GM23338 (cell line): Measurements from ENCODE around the gene SOSTDC1. TPM values are rescaled to one million over a fixed set of nuclear protein-coding genes. Genes with fewer than 3 reads are reported as not detected.

Source experiments
- ATAC-seq: fragments of 200-7000 bp; cut with Tn5 transposase; 3 replicates; pipeline ENCODE4 v1.9.1; 2020
- DNase-seq: peaks from one replicate; pipeline ENCODE4 v3.0.0-alpha.2; 2015; ENCODE audit warnings: low spot score
- H2AFZ ChIP-seq: fragments of 200-600 bp; sonication (generic); 2 replicates; pipeline ENCODE4 v1.8.0; 2016; ENCODE audit warnings: antibody characterized with exemption, mild to moderate bottlenecking, moderate library complexity
- H3F3A ChIP-seq: fragments of 200-600 bp; sonication (generic); replicated peaks from 2 replicates; pipeline ENCODE4 v1.8.0; 2017; ENCODE audit warnings: antibody characterized with exemption, mixed run types, low read depth
- H3K27ac ChIP-seq: fragments of 200-600 bp; sonication (generic); 2 replicates; pipeline ENCODE4 v1.6.1; 2016; ENCODE audit warnings: low read depth
- H3K27me3 ChIP-seq: fragments of 200-600 bp; sonication (generic); 2 replicates; pipeline ENCODE4 v1.8.0; 2016; ENCODE audit warnings: mild to moderate bottlenecking, mixed run types, moderate library complexity; ENCODE audit not compliant: insufficient read depth
- H3K36me3 ChIP-seq: fragments of 200-600 bp; sonication (generic); 2 replicates; pipeline ENCODE4 v1.8.0; 2016; ENCODE audit warnings: mild to moderate bottlenecking; ENCODE audit not compliant: insufficient read depth
- H3K4me1 ChIP-seq: fragments of 200-600 bp; sonication (generic); 2 replicates; pipeline ENCODE4 v1.8.0; 2016; ENCODE audit warnings: mild to moderate bottlenecking, moderate library complexity; ENCODE audit not compliant: insufficient read depth
- H3K4me2 ChIP-seq: fragments of 200-600 bp; sonication (generic); 2 replicates; pipeline ENCODE4 v1.7.1; 2017; ENCODE audit warnings: mixed run types
- H3K4me3 ChIP-seq: fragments of 200-600 bp; sonication (generic); 2 replicates; pipeline ENCODE4 v1.6.1; 2016; ENCODE audit warnings: mixed run types
- H3K79me2 ChIP-seq: fragments of 200-600 bp; sonication (generic); replicated peaks from 2 replicates; pipeline ENCODE4 v1.8.0; 2017; ENCODE audit warnings: mild to moderate bottlenecking; ENCODE audit not compliant: insufficient read depth
- H3K9me2 ChIP-seq: fragments of 200-600 bp; sonication (generic); 2 replicates; pipeline ENCODE4 v1.8.0; 2017; ENCODE audit not compliant: insufficient read depth
- H4K20me1 ChIP-seq: fragments of 200-600 bp; sonication (generic); replicated peaks from 2 replicates; pipeline ENCODE4 v1.8.0; 2017; ENCODE audit warnings: mild to moderate bottlenecking; ENCODE audit not compliant: insufficient read depth
- H3K27ac Mint-ChIP-seq: 2 replicates; pipeline ENCODE4 v1.8.0; 2020; ENCODE audit warnings: inconsistent platforms, mild to moderate bottlenecking, moderate library complexity, mixed read lengths
- H3K27me3 Mint-ChIP-seq: 3 replicates; pipeline ENCODE4 v1.8.0; 2022; ENCODE audit warnings: low read depth, mild to moderate bottlenecking, moderate library complexity, mixed read lengths, inconsistent platforms; ENCODE audit not compliant: insufficient read depth, poor library complexity
- H3K36me3 Mint-ChIP-seq: 3 replicates; pipeline ENCODE4 v1.8.0; 2021; ENCODE audit warnings: low read depth, mild to moderate bottlenecking, inconsistent platforms, moderate library complexity, mixed read lengths
- H3K4me1 Mint-ChIP-seq: 3 replicates; pipeline ENCODE4 v1.8.0; 2020; ENCODE audit warnings: mild to moderate bottlenecking, inconsistent platforms, mixed read lengths
- H3K4me3 Mint-ChIP-seq: 3 replicates; pipeline ENCODE4 v1.8.0; 2021; ENCODE audit warnings: moderate library complexity, mild to moderate bottlenecking, inconsistent platforms, mixed read lengths
- H3K9me3 Mint-ChIP-seq: 3 replicates; pipeline ENCODE4 v1.8.0; 2020; ENCODE audit warnings: moderate library complexity, mild to moderate bottlenecking, inconsistent platforms, mixed read lengths
- CREB1 ChIP-seq: fragments of 250-450 bp; sonication (Bioruptor Pico); IDR thresholded peaks from 2 replicates; pipeline ENCODE4 v1.5.0; 2020; ENCODE audit warnings: low read depth, mild to moderate bottlenecking, moderate library complexity
- CTCF ChIP-seq, 2 experiments: fragments of 200-600 bp in 1 of 2; sonication (generic) in 1 of 2; conservative IDR thresholded peaks; 2 replicates each; pipeline versions ENCODE4 v1.5.1 to v1.6.1; 2016 to 2017; ENCODE audit warnings: antibody characterized with exemption in 2 of 2, low read depth in 2 of 2, mild to moderate bottlenecking in 2 of 2, moderate library complexity in 1 of 2
- ETS1 ChIP-seq: IDR thresholded peaks from 2 replicates; pipeline ENCODE4 v1.6.1; 2016; ENCODE audit warnings: antibody characterized with exemption
- EZH2 ChIP-seq: fragments of 200-600 bp; sonication (generic); IDR thresholded peaks from one replicate; pipeline ENCODE4 v1.8.0; 2017; ENCODE audit warnings: antibody characterized with exemption, mild to moderate bottlenecking, low read depth; ENCODE audit not compliant: unreplicated experiment
- EZH2phosphoT487 ChIP-seq: fragments of 200-600 bp; sonication (generic); IDR thresholded peaks from one replicate; pipeline ENCODE4 v1.8.1; 2018; ENCODE audit warnings: antibody characterized with exemption; ENCODE audit not compliant: unreplicated experiment
- NANOG ChIP-seq: IDR thresholded peaks from 2 replicates; pipeline ENCODE4 v1.6.1; 2016; ENCODE audit warnings: antibody characterized with exemption, borderline replicate concordance
- POLR2AphosphoS5 ChIP-seq: IDR thresholded peaks from 2 replicates; pipeline ENCODE4 v1.6.1; 2016; ENCODE audit warnings: antibody characterized with exemption, low read depth
- polyA plus RNA-seq: library from polyadenylated mRNA; unstranded; fragments of >200 nt; fragmentation: Nextera tagmentation; extraction: Ambion mirVana; gene quantifications from 2 replicates; pipeline ENCODE4 v1.2.1, GENCODE V29; 2016
- total RNA-seq: library from RNA; depleted of rRNA; stranded (reverse); fragments of >200 nt; shearing (Covaris generic); gene quantifications from 2 replicates; pipeline ENCODE4 v1.2.3, GENCODE V29; 2014
- TF ChIP-seq, protein P1 (sequence below): fragments of 250-450 bp; sonication (Bioruptor Pico); IDR thresholded peaks from 2 replicates; pipeline ENCODE4 v1.5.0; 2020; ENCODE audit warnings: mild to moderate bottlenecking, moderate library complexity

The SOSTDC1 gene
- total and polyA plus RNA-seq, 2 experiments from 2014 or later = 0.76 to 1.0 TPM

- Histone ChIP-seq H3K27ac (no peak overlapping the region), H4K20me1 (no peaks in the 10 kb centered on the region), H3F3A (no peaks in the 10 kb centered on the region), H3K4me3 (no peak overlapping the region), H3K4me1 (no peaks in the 10 kb centered on the region), H2AFZ (no peak overlapping the region), H3K79me2 (no peaks in the 10 kb centered on the region), H3K9me2 (no peaks in the 10 kb centered on the region), H3K4me2 (no peak overlapping the region), H3K27me3 (no peaks in the 10 kb centered on the region), H3K36me3 (no peaks in the 10 kb centered on the region)
- no peaks in the 10 kb centered on the region; the same call in 2 of the 3 replicates for H3K4me1 Mint-ChIP-seq
- H3K27ac Mint-ChIP-seq = no peak overlapping the region
- H3K27me3 Mint-ChIP-seq = no peaks in the 10 kb centered on the region
- DNase-seq = no peak
- TF ChIP-seq CTCF (conservative IDR thresholded peaks at IDR 0.05; ENCODE audit: low read depth in 2 of 2) = 0 out of 4 replicates have a peak, but pooled peaks of 1 of the 2 experiments have one; percentile 13
- TF ChIP-seq EZH2phosphoT487 = no peak
- no peak for TF ChIP-seq ETS1
- no peak for TF ChIP-seq CREB1 (CRISPR knock-in tag)
- no peaks in the 10 kb centered on the region for H3K36me3 Mint-ChIP-seq
- H3K9me3 Mint-ChIP-seq = no peaks in the 10 kb centered on the region
- no peak overlapping the region for H3K4me3 Mint-ChIP-seq
- ATAC-seq = no peak
These were observed 6.4 kb upstream of the SOSTDC1 start for GRCh38 chr7:16471933-16472332.

- Mint-ChIP-seq H3K36me3 (no peaks in the 10 kb centered on the region), H3K27ac (peak overlapping the region; percentile 52; the same call in 1 of the 2 replicates), H3K9me3 (no peaks in the 10 kb centered on the region), H3K4me1 (peaks cover 36% of the 10 kb centered on the region), H3K4me3 (peak overlapping the region; percentile 25; the same call in 1 of the 3 replicates), H3K27me3 (no peaks in the 10 kb centered on the region)
- Histone ChIP-seq H3K36me3 (no peaks in the 10 kb centered on the region), H3K27me3 (no peaks in the 10 kb centered on the region), H4K20me1 (no peaks in the 10 kb centered on the region), H3K4me3 (no peak overlapping the region), H3F3A (no peaks in the 10 kb centered on the region), H2AFZ (no peak overlapping the region), H3K4me2 (peak overlapping the region; percentile 60; the same call in 1 of the 2 replicates), H3K79me2 (no peaks in the 10 kb centered on the region), H3K9me2 (no peaks in the 10 kb centered on the region), H3K4me1 (peaks cover 31% of the 10 kb centered on the region), H3K27ac (no peak overlapping the region)
- DNase-seq = no peak
- ATAC-seq = no peak
- no peak for TF ChIP-seq EZH2
- no peak for TF ChIP-seq EZH2phosphoT487
- no peak for TF ChIP-seq POLR2AphosphoS5
- TF ChIP-seq, protein P1, sequence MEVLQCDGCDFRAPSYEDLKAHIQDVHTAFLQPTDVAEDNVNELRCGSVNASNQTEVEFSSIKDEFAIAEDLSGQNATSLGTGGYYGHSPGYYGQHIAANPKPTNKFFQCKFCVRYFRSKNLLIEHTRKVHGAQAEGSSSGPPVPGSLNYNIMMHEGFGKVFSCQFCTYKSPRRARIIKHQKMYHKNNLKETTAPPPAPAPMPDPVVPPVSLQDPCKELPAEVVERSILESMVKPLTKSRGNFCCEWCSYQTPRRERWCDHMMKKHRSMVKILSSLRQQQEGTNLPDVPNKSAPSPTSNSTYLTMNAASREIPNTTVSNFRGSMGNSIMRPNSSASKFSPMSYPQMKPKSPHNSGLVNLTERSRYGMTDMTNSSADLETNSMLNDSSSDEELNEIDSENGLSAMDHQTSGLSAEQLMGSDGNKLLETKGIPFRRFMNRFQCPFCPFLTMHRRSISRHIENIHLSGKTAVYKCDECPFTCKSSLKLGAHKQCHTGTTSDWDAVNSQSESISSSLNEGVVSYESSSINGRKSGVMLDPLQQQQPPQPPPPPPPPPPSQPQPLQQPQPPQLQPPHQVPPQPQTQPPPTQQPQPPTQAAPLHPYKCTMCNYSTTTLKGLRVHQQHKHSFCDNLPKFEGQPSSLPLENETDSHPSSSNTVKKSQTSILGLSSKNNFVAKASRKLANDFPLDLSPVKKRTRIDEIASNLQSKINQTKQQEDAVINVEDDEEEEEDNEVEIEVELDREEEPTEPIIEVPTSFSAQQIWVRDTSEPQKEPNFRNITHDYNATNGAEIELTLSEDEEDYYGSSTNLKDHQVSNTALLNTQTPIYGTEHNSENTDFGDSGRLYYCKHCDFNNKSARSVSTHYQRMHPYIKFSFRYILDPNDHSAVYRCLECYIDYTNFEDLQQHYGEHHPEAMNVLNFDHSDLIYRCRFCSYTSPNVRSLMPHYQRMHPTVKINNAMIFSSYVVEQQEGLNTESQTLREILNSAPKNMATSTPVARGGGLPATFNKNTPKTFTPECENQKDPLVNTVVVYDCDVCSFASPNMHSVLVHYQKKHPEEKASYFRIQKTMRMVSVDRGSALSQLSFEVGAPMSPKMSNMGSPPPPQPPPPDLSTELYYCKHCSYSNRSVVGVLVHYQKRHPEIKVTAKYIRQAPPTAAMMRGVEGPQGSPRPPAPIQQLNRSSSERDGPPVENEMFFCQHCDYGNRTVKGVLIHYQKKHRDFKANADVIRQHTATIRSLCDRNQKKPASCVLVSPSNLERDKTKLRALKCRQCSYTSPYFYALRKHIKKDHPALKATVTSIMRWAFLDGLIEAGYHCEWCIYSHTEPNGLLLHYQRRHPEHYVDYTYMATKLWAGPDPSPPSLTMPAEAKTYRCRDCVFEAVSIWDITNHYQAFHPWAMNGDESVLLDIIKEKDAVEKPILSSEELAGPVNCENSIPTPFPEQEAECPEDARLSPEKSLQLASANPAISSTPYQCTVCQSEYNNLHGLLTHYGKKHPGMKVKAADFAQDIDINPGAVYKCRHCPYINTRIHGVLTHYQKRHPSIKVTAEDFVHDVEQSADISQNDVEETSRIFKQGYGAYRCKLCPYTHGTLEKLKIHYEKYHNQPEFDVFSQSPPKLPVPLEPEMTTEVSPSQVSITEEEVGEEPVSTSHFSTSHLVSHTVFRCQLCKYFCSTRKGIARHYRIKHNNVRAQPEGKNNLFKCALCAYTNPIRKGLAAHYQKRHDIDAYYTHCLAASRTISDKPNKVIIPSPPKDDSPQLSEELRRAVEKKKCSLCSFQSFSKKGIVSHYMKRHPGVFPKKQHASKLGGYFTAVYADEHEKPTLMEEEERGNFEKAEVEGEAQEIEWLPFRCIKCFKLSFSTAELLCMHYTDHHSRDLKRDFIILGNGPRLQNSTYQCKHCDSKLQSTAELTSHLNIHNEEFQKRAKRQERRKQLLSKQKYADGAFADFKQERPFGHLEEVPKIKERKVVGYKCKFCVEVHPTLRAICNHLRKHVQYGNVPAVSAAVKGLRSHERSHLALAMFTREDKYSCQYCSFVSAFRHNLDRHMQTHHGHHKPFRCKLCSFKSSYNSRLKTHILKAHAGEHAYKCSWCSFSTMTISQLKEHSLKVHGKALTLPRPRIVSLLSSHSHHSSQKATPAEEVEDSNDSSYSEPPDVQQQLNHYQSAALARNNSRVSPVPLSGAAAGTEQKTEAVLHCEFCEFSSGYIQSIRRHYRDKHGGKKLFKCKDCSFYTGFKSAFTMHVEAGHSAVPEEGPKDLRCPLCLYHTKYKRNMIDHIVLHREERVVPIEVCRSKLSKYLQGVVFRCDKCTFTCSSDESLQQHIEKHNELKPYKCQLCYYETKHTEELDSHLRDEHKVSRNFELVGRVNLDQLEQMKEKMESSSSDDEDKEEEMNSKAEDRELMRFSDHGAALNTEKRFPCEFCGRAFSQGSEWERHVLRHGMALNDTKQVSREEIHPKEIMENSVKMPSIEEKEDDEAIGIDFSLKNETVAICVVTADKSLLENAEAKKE (CRISPR knock-in tag) = no peak
- TF ChIP-seq NANOG = no peak
- TF ChIP-seq ETS1 = no peak
These were observed 1.4 kb downstream of the SOSTDC1 start for GRCh38 chr7:16463949-16464715.
